DOHH2 (cell line): ENCODE data around the gene VANGL1.

Source experiments
- H3F3A ChIP-seq: fragments of 200-600 bp; sonication (generic), shearing (Covaris generic); 2 replicates; pipeline ENCODE4 v1.6.0; 2016; ENCODE audit warnings: antibody characterized with exemption, mild to moderate bottlenecking; ENCODE audit not compliant: control insufficient read depth, insufficient read depth
- H3K27ac ChIP-seq: fragments of 200-600 bp; sonication (generic); 2 replicates; pipeline ENCODE4 v1.5.1; 2014; ENCODE audit warnings: low read depth, mild to moderate bottlenecking, low read length, moderate library complexity
- H3K27me3 ChIP-seq: fragments of 200-600 bp; sonication (generic); 2 replicates; pipeline ENCODE4 v1.6.1; 2014; ENCODE audit warnings: mild to moderate bottlenecking, low read length, mixed read lengths; ENCODE audit not compliant: control insufficient read depth
- H3K36me3 ChIP-seq: fragments of 200-600 bp; sonication (generic); 2 replicates; pipeline ENCODE4 v1.6.1; 2014; ENCODE audit warnings: mild to moderate bottlenecking, low read length, moderate library complexity, mixed read lengths; ENCODE audit not compliant: control insufficient read depth
- H3K4me1 ChIP-seq: fragments of 200-600 bp; sonication (generic); 2 replicates; pipeline ENCODE4 v1.6.1; 2014; ENCODE audit warnings: mild to moderate bottlenecking, low read length, mixed read lengths; ENCODE audit not compliant: control insufficient read depth
- H3K4me2 ChIP-seq: fragments of 200-600 bp; sonication (generic); 2 replicates; pipeline ENCODE4 v1.6.0; 2014; ENCODE audit warnings: mild to moderate bottlenecking, low read length, moderate library complexity
- H3K4me3 ChIP-seq: fragments of 200-600 bp; sonication (generic); 2 replicates; pipeline ENCODE4 v1.5.1; 2014; ENCODE audit warnings: mild to moderate bottlenecking, low read length, mixed read lengths
- H3K79me2 ChIP-seq: fragments of 200-600 bp; sonication (generic); 2 replicates; pipeline ENCODE4 v1.6.1; 2014; ENCODE audit warnings: mild to moderate bottlenecking, low read length, mixed read lengths; ENCODE audit not compliant: control insufficient read depth
- H3K9me2 ChIP-seq: fragments of 200-600 bp; sonication (generic); replicated peaks from 2 replicates; pipeline ENCODE4 v1.6.1; 2014; ENCODE audit warnings: mild to moderate bottlenecking, low read length, mixed read lengths; ENCODE audit not compliant: control insufficient read depth
- H3K9me3 ChIP-seq: fragments of 200-600 bp; sonication (generic); 2 replicates; pipeline ENCODE4 v1.6.1; 2014; ENCODE audit warnings: antibody characterized with exemption, low read length, mixed read lengths; ENCODE audit not compliant: control insufficient read depth, insufficient read depth
- H4K20me1 ChIP-seq: fragments of 200-600 bp; sonication (generic); 2 replicates; pipeline ENCODE4 v1.6.0; 2014; ENCODE audit warnings: low read depth, mild to moderate bottlenecking, antibody characterized with exemption, low read length, moderate library complexity; ENCODE audit not compliant: control insufficient read depth, insufficient read depth
- EZH2phosphoT487 ChIP-seq: fragments of 200-600 bp; sonication (generic); IDR thresholded peaks from 2 replicates; pipeline ENCODE4 v1.6.1; 2017; ENCODE audit warnings: borderline replicate concordance, mild to moderate bottlenecking, antibody characterized with exemption, low read length, moderate library complexity, mixed read lengths
- TF ChIP-seq, protein P1 (sequence below): fragments of 200-600 bp; sonication (generic); IDR thresholded peaks from one replicate; pipeline ENCODE4 v1.5.1; 2014; ENCODE audit warnings: antibody characterized with exemption, mild to moderate bottlenecking, low read depth, low read length; ENCODE audit not compliant: poor library complexity, severe bottlenecking

The VANGL1 gene

GRCh38 chr1:115654663-115655305 lies 13.0 kb downstream of the VANGL1 start:
- Histone ChIP-seq H3K27ac (no peak overlapping the region), H3K4me1 (no peaks in the 10 kb centered on the region), H3K36me3 (no peaks in the 10 kb centered on the region), H3K27me3 (no peaks in the 10 kb centered on the region), H3K4me3 (no peak overlapping the region), H3K79me2 (no peaks in the 10 kb centered on the region), H3K9me2 (no peaks in the 10 kb centered on the region), H3F3A (no peaks in the 10 kb centered on the region), H3K4me2 (no peak overlapping the region), H4K20me1 (no peaks in the 10 kb centered on the region), H3K9me3 (no peaks in the 10 kb centered on the region)
- TF ChIP-seq EZH2phosphoT487 = no peak
- TF ChIP-seq, protein P1, sequence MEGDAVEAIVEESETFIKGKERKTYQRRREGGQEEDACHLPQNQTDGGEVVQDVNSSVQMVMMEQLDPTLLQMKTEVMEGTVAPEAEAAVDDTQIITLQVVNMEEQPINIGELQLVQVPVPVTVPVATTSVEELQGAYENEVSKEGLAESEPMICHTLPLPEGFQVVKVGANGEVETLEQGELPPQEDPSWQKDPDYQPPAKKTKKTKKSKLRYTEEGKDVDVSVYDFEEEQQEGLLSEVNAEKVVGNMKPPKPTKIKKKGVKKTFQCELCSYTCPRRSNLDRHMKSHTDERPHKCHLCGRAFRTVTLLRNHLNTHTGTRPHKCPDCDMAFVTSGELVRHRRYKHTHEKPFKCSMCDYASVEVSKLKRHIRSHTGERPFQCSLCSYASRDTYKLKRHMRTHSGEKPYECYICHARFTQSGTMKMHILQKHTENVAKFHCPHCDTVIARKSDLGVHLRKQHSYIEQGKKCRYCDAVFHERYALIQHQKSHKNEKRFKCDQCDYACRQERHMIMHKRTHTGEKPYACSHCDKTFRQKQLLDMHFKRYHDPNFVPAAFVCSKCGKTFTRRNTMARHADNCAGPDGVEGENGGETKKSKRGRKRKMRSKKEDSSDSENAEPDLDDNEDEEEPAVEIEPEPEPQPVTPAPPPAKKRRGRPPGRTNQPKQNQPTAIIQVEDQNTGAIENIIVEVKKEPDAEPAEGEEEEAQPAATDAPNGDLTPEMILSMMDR = no peak

- no peaks in the 10 kb centered on the region for H3K4me1 ChIP-seq
- H3K36me3 ChIP-seq = no peaks in the 10 kb centered on the region
- no peaks in the 10 kb centered on the region for H4K20me1 ChIP-seq
- no peak overlapping the region for H3K27ac ChIP-seq
- H3K9me3 ChIP-seq = no peaks in the 10 kb centered on the region
- TF ChIP-seq, protein P1 = no peak
- TF ChIP-seq EZH2phosphoT487 = no peak
- no peaks in the 10 kb centered on the region for H3K9me2 ChIP-seq
- H3K4me2 ChIP-seq = no peak overlapping the region
- no peaks in the 10 kb centered on the region for H3K27me3 ChIP-seq
- no peak overlapping the region for H3K4me3 ChIP-seq
- H3K79me2 ChIP-seq = no peaks in the 10 kb centered on the region
- H3F3A ChIP-seq = no peaks in the 10 kb centered on the region
These were observed 13.5 kb downstream of the VANGL1 start for GRCh38 chr1:115655306-115655663.

DNA sequence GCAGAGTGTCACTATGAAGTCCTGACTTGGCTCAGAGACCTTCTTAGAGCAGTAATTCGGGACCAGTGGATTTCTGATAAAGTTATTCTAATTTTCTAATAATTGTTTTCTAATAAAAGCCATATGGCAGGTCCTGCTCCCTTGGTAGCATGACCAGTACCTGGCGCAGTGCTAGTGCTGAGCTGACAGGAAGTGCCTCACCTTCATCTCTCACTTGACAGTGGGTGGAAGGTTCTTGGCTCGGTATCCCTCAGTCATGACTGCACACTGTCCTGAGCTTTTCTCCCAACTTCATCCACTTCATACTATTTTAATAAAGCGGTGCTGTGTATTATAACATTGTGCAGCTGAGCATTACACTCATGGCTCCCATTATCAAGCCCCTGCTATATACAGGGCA lies 14.1 kb downstream of the VANGL1 start:
- Histone ChIP-seq H3K27me3 (no peaks in the 10 kb centered on the region), H4K20me1 (no peaks in the 10 kb centered on the region), H3K27ac (no peak overlapping the region), H3K9me2 (no peaks in the 10 kb centered on the region), H3K4me1 (no peaks in the 10 kb centered on the region), H3K4me2 (no peak overlapping the region), H3K79me2 (no peaks in the 10 kb centered on the region), H3K9me3 (no peaks in the 10 kb centered on the region), H3F3A (no peaks in the 10 kb centered on the region), H3K4me3 (no peak overlapping the region), H3K36me3 (no peaks in the 10 kb centered on the region)
- TF ChIP-seq, protein P1 = no peak
- TF ChIP-seq EZH2phosphoT487 = no peak
